Caco-2 (cell line): ENCODE measurements around the gene C1S. TPM values are rescaled to one million over a fixed set of nuclear protein-coding genes. Genes with fewer than 3 reads are reported as not detected.
"Not testable (repeated sequence)": the region's sequence is repeated elsewhere in the genome, so short reads cannot be mapped to it uniquely, and the experiment has no call there.

Experiments
- BruUV-seq: library from RNA; stranded (reverse); fragments of 400-500 nt; replicated peaks from 2 replicates; lab custom pipeline; 2021; lab: Mats Ljungman, UMichigan
- CTCF ChIA-PET: fragments of 300-600 bp; sonication (Branson Sonifier 250); formaldehyde crosslinking; loops from one replicate; lab custom pipeline; 2022; ENCODE audit warnings: antibody characterized with exemption; lab: Charles Lee
- POLR2A ChIA-PET: fragments of 300-600 bp; sonication (Branson Sonifier 250); formaldehyde crosslinking; loops from one replicate; lab custom pipeline; 2022; ENCODE audit warnings: antibody characterized with exemption; lab: Charles Lee
- DNase-seq, 2 experiments: peaks; one replicate each; pipeline versions ENCODE4 v3.0.0 to v3.0.0-alpha.2; 2020 to 2022
- H3K27me3 ChIP-seq: replicated peaks from 2 replicates; pipeline ENCODE4 v1.6.0; 2011; ENCODE audit warnings: low read length; ENCODE audit not compliant: control insufficient read depth, insufficient read depth
- H3K36me3 ChIP-seq: 2 replicates; pipeline ENCODE4 v1.5.1; 2011; ENCODE audit warnings: low read length; ENCODE audit not compliant: control insufficient read depth, insufficient read depth
- H3K4me1 ChIP-seq: fragments of 250-450 bp; sonication (Bioruptor Pico); 2 replicates; pipeline ENCODE4 v1.5.1; 2020; ENCODE audit warnings: mild to moderate bottlenecking
- H3K4me3 ChIP-seq: 2 replicates; pipeline ENCODE4 v1.5.1; 2011; ENCODE audit warnings: low read depth, mild to moderate bottlenecking, control low read depth, low read length
- H3K9me3 ChIP-seq: fragments of 250-450 bp; sonication (Bioruptor Pico); 2 replicates; pipeline ENCODE4 v1.5.1; 2020; ENCODE audit warnings: mild to moderate bottlenecking, moderate library complexity
- H3K27ac Mint-ChIP-seq: one replicate; pipeline ENCODE4 v1.8.0; 2022; ENCODE audit warnings: mixed read lengths; ENCODE audit not compliant: unreplicated experiment
- H3K27me3 Mint-ChIP-seq: one replicate; pipeline ENCODE4 v1.8.0; 2022; ENCODE audit warnings: mixed read lengths; ENCODE audit not compliant: insufficient read depth, unreplicated experiment
- H3K36me3 Mint-ChIP-seq: one replicate; pipeline ENCODE4 v1.8.0; 2022; ENCODE audit warnings: mild to moderate bottlenecking, mixed read lengths; ENCODE audit not compliant: insufficient read depth, unreplicated experiment
- H3K4me1 Mint-ChIP-seq: one replicate; pipeline ENCODE4 v1.8.0; 2022; ENCODE audit warnings: low read depth, mixed read lengths; ENCODE audit not compliant: unreplicated experiment
- H3K4me3 Mint-ChIP-seq: one replicate; pipeline ENCODE4 v1.8.0; 2022; ENCODE audit warnings: mild to moderate bottlenecking, moderate library complexity, mixed read lengths; ENCODE audit not compliant: unreplicated experiment
- H3K9me3 Mint-ChIP-seq: one replicate; pipeline ENCODE4 v1.8.0; 2022; ENCODE audit warnings: mixed read lengths; ENCODE audit not compliant: unreplicated experiment
- CTCF ChIP-seq, 2 experiments: fragments of 200-600 bp in 1 of 2; IDR thresholded peaks; 1 replicate in 1 of 2; 2 replicates in 1 of 2; pipeline versions ENCODE4 v1.5.1 to v1.8.0; 2011 to 2022; ENCODE audit warnings: antibody characterized with exemption in 1 of 2, control low read depth in 1 of 2, inconsistent platforms in 1 of 2, low read depth in 1 of 2, low read length in 1 of 2, mild to moderate bottlenecking in 1 of 2, moderate library complexity in 1 of 2; ENCODE audit not compliant: insufficient read depth in 1 of 2, severe bottlenecking in 1 of 2, unreplicated experiment in 1 of 2
- intact Hi-C: fragments of 100-400 bp; cut with micrococcal nuclease; formaldehyde crosslinking; loops from one replicate; pipeline ENCODE4 v1.10.0; 2022; ENCODE audit not compliant: unreplicated experiment
- total RNA-seq: library from RNA; stranded (reverse); gene quantifications from 2 replicates; pipeline ENCODE4 v1.2.3, GENCODE V29; 2022

The C1S gene
- total RNA-seq, 1 experiment from 2014 or later = 6.1 TPM

DNA sequence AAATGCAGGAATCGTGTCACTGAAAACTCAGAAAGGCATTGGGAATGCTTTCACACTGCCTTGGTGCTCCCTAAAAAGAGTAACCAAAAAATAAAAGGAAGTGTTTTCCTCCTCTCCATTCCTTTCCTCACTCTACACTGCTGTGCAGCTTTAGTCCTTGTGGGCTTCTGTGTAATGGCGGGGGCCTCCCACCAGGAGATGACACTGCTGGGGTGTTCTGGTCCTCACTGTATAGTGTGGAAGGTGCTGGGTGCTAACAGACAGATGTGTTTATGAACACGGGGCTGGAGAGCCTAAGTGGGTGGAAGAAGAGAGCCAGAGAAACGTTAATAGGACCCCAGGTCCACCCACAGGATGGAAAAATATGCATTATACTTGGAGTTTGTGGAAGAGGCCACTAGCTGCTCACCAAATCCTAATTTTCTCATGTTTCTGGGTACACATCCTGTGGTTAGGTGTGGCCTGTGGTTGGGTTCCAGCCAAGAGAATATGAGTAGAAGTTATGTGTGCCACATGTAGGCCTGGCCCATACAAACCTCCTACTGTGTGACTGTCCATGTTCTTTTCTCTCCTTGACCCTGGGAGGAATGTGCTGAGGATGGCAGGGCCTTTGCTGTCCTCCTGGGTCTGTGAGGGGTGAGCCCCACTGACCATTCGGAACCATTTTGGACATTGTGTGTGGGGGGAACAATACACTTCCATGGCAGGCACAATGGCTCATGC is 14.0 kb upstream of the C1S start:
- TF ChIP-seq CTCF (IDR thresholded peaks at IDR 0.05; ENCODE audit: insufficient read depth in 1 of 2, low read depth in 1 of 2, low read length in 1 of 2, severe bottlenecking in 1 of 2, unreplicated experiment in 1 of 2) = no peak
- H3K27me3 Mint-ChIP-seq = peaks cover 3% of the 10 kb centered on the region
- no peak overlapping the region for H3K27ac Mint-ChIP-seq
- Histone ChIP-seq H3K27me3 (no peaks in the 10 kb centered on the region), H3K36me3 (no peaks in the 10 kb centered on the region), H3K4me1 (no peaks in the 10 kb centered on the region), H3K9me3 (no peaks in the 10 kb centered on the region), H3K4me3 (no peak overlapping the region)
- ChIA-PET CTCF (no interaction called here), POLR2A (no interaction called here)
- no peak for DNase-seq
- no peaks in the 10 kb centered on the region for H3K36me3 Mint-ChIP-seq
- H3K4me3 Mint-ChIP-seq = no peak overlapping the region
- peaks cover 7% of the 10 kb centered on the region for H3K9me3 Mint-ChIP-seq
- intact Hi-C loops = no loop called here
- BruUV-seq = no TSS peak
- H3K4me1 Mint-ChIP-seq = peaks cover 7% of the 10 kb centered on the region

DNA sequence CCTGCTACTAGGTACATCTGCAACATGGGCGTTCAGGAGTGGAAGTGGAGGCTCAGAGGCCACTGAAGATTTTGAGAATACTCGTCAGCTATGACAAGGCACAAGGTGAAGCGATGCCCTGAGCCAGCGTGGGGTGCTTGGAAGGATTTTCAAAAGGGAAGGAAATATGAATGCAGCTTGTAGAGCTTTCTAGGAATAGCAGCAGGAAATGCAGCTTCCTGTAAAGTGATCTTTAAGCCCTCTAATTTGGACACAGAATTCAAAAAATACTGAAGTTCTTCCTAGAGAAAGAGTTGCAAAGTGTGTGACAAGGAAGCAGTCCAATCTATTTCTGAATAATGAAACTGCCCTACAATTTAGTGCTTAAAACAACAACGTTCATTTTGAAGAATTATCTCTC is 13.2 kb upstream of the C1S start:
- BruUV-seq = no TSS peak
- DNase-seq = no peak
- no peaks in the 10 kb centered on the region for H3K36me3 ChIP-seq
- Mint-ChIP-seq H3K9me3 (peaks cover 10% of the 10 kb centered on the region), H3K27me3 (peaks cover 7% of the 10 kb centered on the region), H3K36me3 (no peaks in the 10 kb centered on the region), H3K27ac (no peak overlapping the region), H3K4me1 (peaks cover 7% of the 10 kb centered on the region), H3K4me3 (no peak overlapping the region)
- ChIA-PET POLR2A (no interaction called here), CTCF (no interaction called here)
- intact Hi-C loops = no loop called here
- H3K4me3 ChIP-seq = no peak overlapping the region
- H3K4me1 ChIP-seq = no peaks in the 10 kb centered on the region
- no peaks in the 10 kb centered on the region for H3K9me3 ChIP-seq
- no peak for TF ChIP-seq CTCF (IDR thresholded peaks at IDR 0.05; ENCODE audit: insufficient read depth in 1 of 2, low read depth in 1 of 2, low read length in 1 of 2, severe bottlenecking in 1 of 2, unreplicated experiment in 1 of 2)
- no peaks in the 10 kb centered on the region for H3K27me3 ChIP-seq

DNA sequence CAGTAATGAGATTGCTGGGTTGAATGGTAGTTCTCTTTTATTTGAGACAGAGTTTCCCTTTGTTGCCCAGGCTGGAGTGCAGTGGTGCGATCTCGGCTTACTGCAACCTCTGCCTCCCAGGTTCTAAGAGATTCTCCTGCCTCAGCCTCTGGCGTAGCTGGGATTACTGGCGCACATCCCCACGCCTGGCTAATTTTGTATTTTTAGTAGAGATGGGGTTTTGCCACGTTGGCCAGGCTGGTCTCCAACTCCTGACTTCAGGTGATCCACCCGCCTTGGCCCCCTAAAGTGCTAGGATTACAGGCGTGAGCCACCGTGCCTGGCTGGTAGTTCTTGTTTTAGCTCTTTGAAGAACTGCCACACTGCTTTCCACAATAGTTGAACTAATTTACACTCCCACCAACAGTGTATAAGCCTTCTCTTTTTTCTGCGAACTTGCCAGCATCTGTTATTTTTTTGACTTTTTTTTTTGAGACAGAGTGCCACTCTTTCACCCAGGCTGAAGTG is 11.0 kb upstream of the C1S start:
- CTCF ChIA-PET = not testable (repeated sequence)

DNA sequence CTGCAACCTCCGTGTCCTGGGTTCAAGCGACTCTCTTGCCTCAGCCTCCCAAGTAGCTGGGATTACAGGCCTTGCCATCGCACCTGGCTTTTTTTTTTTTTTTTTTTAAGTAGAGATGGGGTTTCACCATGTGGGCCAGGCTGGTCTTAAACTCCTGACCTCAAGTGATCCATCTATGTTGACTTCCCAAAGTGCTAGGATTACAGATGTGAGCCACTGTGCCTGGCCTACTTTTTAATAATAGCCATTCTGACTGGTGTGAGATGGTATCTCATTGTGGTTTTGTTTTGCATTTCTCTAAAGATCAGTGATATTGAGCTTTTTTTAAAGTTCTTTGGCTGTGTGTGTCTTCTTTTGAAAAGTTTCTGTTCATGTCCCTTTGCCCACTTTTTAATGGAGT is 10.5 kb upstream of the C1S start:
- POLR2A ChIA-PET = interaction anchor here (0.7 kb wide), 2 partner anchors 9 to 58 kb away, joined by 3 read pairs; no protein-coding TSS in a partner anchor
- peaks cover 19% of the 10 kb centered on the region for H3K9me3 Mint-ChIP-seq
- peaks cover 19% of the 10 kb centered on the region for H3K27me3 Mint-ChIP-seq
- H3K4me3 Mint-ChIP-seq, H3K27ac Mint-ChIP-seq, H3K4me3 ChIP-seq, DNase-seq, H3K9me3 ChIP-seq, H3K4me1 ChIP-seq, BruUV-seq, H3K36me3 ChIP-seq, intact Hi-C loops, H3K4me1 Mint-ChIP-seq, H3K36me3 Mint-ChIP-seq, H3K27me3 ChIP-seq: not testable (repeated sequence)
- CTCF ChIA-PET = interaction anchor here (1.3 kb wide), 1 partner anchor 104 kb away, joined by 3 read pairs; no protein-coding TSS in a partner anchor

More for the DNA sequence above, 11.0 kb upstream of the C1S start:
- intact Hi-C loops, H3K27ac Mint-ChIP-seq, H3K4me3 Mint-ChIP-seq, H3K4me3 ChIP-seq, H3K36me3 Mint-ChIP-seq, H3K27me3 ChIP-seq, BruUV-seq, H3K4me1 ChIP-seq, H3K4me1 Mint-ChIP-seq, DNase-seq, H3K36me3 ChIP-seq, H3K9me3 ChIP-seq: not testable (repeated sequence)
- Mint-ChIP-seq H3K27me3 (peaks cover 17% of the 10 kb centered on the region), H3K9me3 (peaks cover 19% of the 10 kb centered on the region)
- POLR2A ChIA-PET = interaction anchor here (0.6 to 0.7 kb wide), 4 partner anchors 8 to 59 kb away, joined by 3 to 5 read pairs (median 4); no protein-coding TSS in a partner anchor
